GM18498 (cell line): ENCODE results near the gene MET.
"Not testable (repeated sequence)": the region's sequence is repeated elsewhere in the genome, so short reads cannot be mapped to it uniquely, and the experiment has no call there.

Source experiments
- ATAC-seq: cut with Tn5 transposase; IDR thresholded peaks from one replicate; pipeline ENCODE4 v1.9.1; 2021; ENCODE audit warnings: mild to moderate bottlenecking, moderate library complexity; ENCODE audit not compliant: unreplicated experiment

The MET gene

GRCh38 chr7:116802746-116803152 lies 130.8 kb downstream of the MET start:
- peak; percentile 82 for ATAC-seq

GRCh38 chr7:116804471-116804870 lies 132.5 kb downstream of the MET start:
- ATAC-seq: no peak

- ATAC-seq: no peak
Measured at GRCh38 chr7:116805100-116805544, 133.1 kb downstream of the MET start.

GRCh38 chr7:116806046-116806944 lies 134.3 kb downstream of the MET start:
- no peak for ATAC-seq

- no peak for ATAC-seq
Measured at GRCh38 chr7:116807011-116807560, 135.1 kb downstream of the MET start.

GRCh38 chr7:116809636-116810266 lies 137.8 kb downstream of the MET start:
- peak; percentile 72 for ATAC-seq

GRCh38 chr7:116810267-116811116 lies 138.5 kb downstream of the MET start:
- ATAC-seq: no peak

- no peak for ATAC-seq
Measured at GRCh38 chr7:116811768-116812167, 139.8 kb downstream of the MET start.

- no peak for ATAC-seq
Measured at GRCh38 chr7:116812860-116813259, 140.9 kb downstream of the MET start.

- not testable (repeated sequence) for ATAC-seq
Measured at GRCh38 chr7:116813371-116813770, 141.4 kb downstream of the MET start.

- no peak for ATAC-seq
Measured at GRCh38 chr7:116815041-116815440, 143.0 kb downstream of the MET start.

- no peak for ATAC-seq
Measured at GRCh38 chr7:116820149-116820548, 148.2 kb downstream of the MET start.

- not testable (repeated sequence) for ATAC-seq
Measured at GRCh38 chr7:116821647-116822046, 149.7 kb downstream of the MET start.

GRCh38 chr7:116824449-116824848 lies 152.5 kb downstream of the MET start:
- ATAC-seq: no peak

- ATAC-seq: no peak
Measured at GRCh38 chr7:116828281-116828680, 156.3 kb downstream of the MET start.

GRCh38 chr7:116829041-116829440 lies 157.0 kb downstream of the MET start:
- ATAC-seq: no peak

GRCh38 chr7:116829493-116829892 lies 157.5 kb downstream of the MET start:
- ATAC-seq: no peak

GRCh38 chr7:116832692-116833091 lies 160.7 kb downstream of the MET start:
- no peak for ATAC-seq

GRCh38 chr7:116834815-116835504 lies 163.0 kb downstream of the MET start:
- no peak for ATAC-seq

GRCh38 chr7:116836048-116836447 lies 164.1 kb downstream of the MET start:
- no peak for ATAC-seq
